ENCODE results near the gene COMT. TPM values are rescaled to one million over a fixed set of nuclear protein-coding genes. Genes with fewer than 3 reads are reported as not detected.

The COMT gene
- total and polyA plus RNA-seq, 9 donors: 61.9 to 104 (median 81.3) TPM

DNA sequence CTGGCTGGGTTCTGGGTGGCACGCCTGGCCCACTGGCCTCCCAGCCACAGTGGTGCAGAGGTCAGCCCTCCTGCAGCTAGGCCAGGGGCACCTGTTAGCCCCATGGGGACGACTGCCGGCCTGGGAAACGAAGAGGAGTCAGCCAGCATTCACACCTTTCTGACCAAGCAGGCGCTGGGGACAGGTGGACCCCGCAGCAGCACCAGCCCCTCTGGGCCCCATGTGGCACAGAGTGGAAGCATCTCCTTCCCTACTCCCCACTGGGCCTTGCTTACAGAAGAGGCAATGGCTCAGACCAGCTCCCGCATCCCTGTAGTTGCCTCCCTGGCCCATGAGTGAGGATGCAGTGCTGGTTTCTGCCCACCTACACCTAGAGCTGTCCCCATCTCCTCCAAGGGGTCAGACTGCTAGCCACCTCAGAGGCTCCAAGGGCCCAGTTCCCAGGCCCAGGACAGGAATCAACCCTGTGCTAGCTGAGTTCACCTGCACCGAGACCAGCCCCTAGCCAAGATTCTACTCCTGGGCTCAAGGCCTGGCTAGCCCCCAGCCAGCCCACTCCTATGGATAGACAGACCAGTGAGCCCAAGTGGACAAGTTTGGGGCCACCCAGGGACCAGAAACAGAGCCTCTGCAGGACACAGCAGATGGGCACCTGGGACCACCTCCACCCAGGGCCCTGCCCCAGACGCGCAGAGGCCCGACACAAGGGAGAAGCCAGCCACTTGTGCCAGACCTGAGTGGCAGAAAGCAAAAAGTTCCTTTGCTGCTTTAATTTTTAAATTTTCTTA, 27.8 kb downstream of the COMT start:
- Histone ChIP-seq H3K27ac (ENCODE audit: low read length) (peak overlapping the region; percentile 32), H3K27me3 (ENCODE audit: control insufficient read depth, insufficient read depth, low read length) (no peaks in the 10 kb centered on the region), H3K9me3 (replicated peaks; ENCODE audit: control insufficient read depth, low read depth, low read length) (no peaks in the 10 kb centered on the region), H3K4me1 (ENCODE audit: control insufficient read depth, insufficient read depth, low read length) (peaks cover 62% of the 10 kb centered on the region), H3K36me3 (ENCODE audit: control insufficient read depth, insufficient read depth, low read length) (peaks cover 95% of the 10 kb centered on the region), H3K4me3 (ENCODE audit: low read length) (no peak overlapping the region)
- 74% methylated on average over 4 of the region's 11 CpGs for WGBS (ENCODE audit: insufficient coverage)
- DNase-seq: no peak

DNA sequence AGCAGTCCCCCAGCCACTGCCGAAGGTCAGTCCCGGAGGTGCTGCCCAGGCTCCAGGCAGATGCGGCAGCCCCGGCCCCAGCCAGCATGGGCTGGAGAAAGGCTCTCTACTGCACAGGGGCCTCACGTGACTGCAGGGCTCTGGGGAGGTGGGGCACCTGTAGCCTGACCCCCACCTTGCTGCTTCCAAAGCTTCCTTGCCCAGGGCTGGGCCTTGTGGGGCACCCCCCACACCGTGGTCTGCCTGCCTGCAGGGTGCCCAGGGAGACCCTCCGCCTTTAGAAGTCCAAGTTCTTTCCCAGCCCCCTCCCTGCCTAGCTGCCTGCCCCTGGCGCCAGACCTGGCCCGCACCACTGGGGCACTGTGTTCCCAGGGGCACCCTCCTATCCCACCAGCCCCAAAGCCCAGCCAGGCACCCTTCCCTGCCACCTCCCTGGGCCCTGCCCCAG, 28.5 kb downstream of the COMT start:
- DNase-seq: no peak
- Histone ChIP-seq H3K27ac (ENCODE audit: low read length) (no peak overlapping the region), H3K4me1 (ENCODE audit: control insufficient read depth, insufficient read depth, low read length) (peaks cover 65% of the 10 kb centered on the region), H3K36me3 (ENCODE audit: control insufficient read depth, insufficient read depth, low read length) (peaks cover 95% of the 10 kb centered on the region), H3K27me3 (ENCODE audit: control insufficient read depth, insufficient read depth, low read length) (no peaks in the 10 kb centered on the region), H3K9me3 (replicated peaks; ENCODE audit: control insufficient read depth, low read depth, low read length) (no peaks in the 10 kb centered on the region), H3K4me3 (ENCODE audit: low read length) (no peak overlapping the region)
- 70% methylated on average over 9 of the region's 9 CpGs for WGBS (ENCODE audit: insufficient coverage)

DNA sequence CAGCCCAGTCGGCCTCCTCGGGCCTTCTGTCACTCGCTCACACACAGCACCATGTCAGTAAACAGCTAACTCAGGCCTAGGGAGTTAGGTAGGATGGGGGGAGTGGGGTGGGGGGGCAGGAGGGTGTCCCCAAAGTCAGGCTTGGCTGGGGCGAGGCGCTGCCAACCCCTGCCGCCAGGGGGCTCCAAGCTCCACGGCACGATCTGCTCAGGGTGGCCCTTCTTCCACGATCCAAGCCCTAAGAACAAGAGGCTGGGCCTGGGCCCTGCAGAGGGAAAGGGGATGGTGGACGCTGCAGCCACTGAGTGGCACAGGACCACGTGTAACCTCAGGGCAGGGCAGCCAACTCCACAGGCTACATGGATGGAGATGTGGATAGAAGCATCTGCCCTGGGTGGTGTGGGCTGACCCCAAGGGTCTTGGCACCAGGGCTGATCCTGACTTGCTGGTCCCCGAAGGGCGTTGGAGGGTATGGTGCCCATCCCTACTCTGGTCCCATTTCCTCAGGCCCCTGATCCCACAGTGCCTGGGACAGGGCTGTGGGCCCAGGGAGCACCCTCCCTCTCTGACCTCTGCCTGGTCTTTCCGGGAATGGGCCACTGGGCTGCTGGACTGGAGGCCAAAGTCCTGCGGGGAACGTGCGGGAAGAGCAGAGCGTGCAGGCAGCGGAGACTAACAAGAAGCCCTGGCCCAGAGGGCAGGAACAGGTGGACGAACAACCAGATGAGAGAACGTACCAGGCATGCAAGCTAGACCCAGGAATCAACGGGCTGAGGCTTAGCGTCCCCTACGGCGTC, 29.1 kb downstream of the COMT start:
- peak overlapping the region; percentile 42 for H3K27ac ChIP-seq (ENCODE audit: low read length)
- no peak overlapping the region for H3K4me3 ChIP-seq (ENCODE audit: low read length)
- H3K4me1 ChIP-seq (ENCODE audit: control insufficient read depth, insufficient read depth, low read length): peaks cover 65% of the 10 kb centered on the region
- 70% methylated on average over 16 of the region's 25 CpGs for WGBS (ENCODE audit: insufficient coverage)
- peak; percentile 74 for DNase-seq
- peaks cover 96% of the 10 kb centered on the region for H3K36me3 ChIP-seq (ENCODE audit: control insufficient read depth, insufficient read depth, low read length)
- no peaks in the 10 kb centered on the region for H3K9me3 ChIP-seq (replicated peaks; ENCODE audit: control insufficient read depth, low read depth, low read length)
- H3K27me3 ChIP-seq (ENCODE audit: control insufficient read depth, insufficient read depth, low read length): no peaks in the 10 kb centered on the region

DNA sequence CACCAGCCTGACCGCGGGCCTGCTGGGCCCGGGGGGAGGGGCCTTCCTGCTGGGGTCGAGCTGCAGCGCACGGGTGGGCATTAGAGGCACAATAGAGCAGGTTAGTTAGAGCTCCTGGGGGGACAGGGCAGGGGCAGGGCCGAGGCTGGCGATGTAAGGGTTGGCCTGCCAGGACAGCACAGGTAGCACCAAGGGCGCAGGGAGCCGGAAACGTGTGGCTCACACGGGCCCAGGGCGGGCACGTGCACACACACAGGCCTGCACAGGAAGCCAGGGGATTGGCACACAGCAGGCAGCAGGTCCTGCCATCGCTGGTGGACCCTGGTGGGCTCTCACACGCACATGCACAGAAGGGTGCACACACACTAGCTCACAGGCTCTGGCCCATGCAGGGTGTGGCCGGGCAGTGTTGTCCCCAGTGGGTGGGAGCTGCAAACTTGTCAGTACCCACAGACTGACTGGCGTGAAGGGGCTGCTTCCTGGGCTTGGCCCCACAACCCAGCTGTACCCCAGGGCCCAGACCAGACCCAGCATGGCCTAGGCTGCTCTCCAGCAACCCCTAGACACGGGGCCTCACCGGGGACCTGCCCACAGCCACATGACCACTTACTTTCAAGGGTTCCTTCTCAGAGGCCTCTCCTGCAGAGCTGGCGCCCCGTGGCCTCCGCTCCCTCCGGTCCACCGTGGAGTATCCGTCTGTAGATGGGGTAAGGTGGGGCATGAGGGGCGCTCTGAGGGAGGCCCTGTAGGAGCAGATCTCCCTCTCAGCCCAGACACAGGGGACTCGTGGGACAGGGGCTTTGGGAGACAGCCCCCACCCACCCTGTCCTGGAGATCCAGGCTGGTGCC, 29.9 kb downstream of the COMT start:
- Histone ChIP-seq H3K27me3 (ENCODE audit: control insufficient read depth, insufficient read depth, low read length) (no peaks in the 10 kb centered on the region), H3K36me3 (ENCODE audit: control insufficient read depth, insufficient read depth, low read length) (peaks cover 94% of the 10 kb centered on the region), H3K4me1 (ENCODE audit: control insufficient read depth, insufficient read depth, low read length) (peaks cover 58% of the 10 kb centered on the region), H3K27ac (ENCODE audit: low read length) (peak overlapping the region; percentile 29), H3K9me3 (replicated peaks; ENCODE audit: control insufficient read depth, low read depth, low read length) (no peaks in the 10 kb centered on the region), H3K4me3 (ENCODE audit: low read length) (no peak overlapping the region)
- DNase-seq: no peak
- WGBS (ENCODE audit: insufficient coverage): 79% methylated on average over 19 of the region's 28 CpGs

DNA sequence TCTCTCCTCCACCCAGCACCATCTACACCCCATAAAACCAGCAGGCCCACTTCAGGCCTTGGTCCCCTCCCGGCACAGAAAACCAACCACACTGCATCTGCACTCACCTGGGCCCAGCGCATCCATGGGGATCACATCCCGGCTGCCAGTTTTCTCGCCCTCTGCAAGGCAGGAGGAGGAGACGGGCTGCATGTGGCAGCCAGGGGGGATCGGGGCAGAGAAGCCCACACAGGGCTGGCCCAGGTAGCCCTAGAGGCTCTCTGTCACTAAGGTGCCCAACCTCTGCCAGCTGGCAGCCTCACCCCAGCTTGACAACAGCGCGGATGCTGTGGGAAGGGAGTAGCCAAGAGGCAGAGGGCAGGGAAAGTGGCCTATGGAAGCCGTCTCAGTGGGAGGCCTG, 30.7 kb downstream of the COMT start:
- Histone ChIP-seq H3K4me1 (ENCODE audit: control insufficient read depth, insufficient read depth, low read length) (peaks cover 51% of the 10 kb centered on the region), H3K27ac (ENCODE audit: low read length) (no peak overlapping the region), H3K27me3 (ENCODE audit: control insufficient read depth, insufficient read depth, low read length) (no peaks in the 10 kb centered on the region), H3K36me3 (ENCODE audit: control insufficient read depth, insufficient read depth, low read length) (peaks cover 94% of the 10 kb centered on the region), H3K9me3 (replicated peaks; ENCODE audit: control insufficient read depth, low read depth, low read length) (no peaks in the 10 kb centered on the region), H3K4me3 (ENCODE audit: low read length) (no peak overlapping the region)
- 91% methylated on average over 5 of the region's 9 CpGs for WGBS (ENCODE audit: insufficient coverage)
- DNase-seq: no peak

DNA sequence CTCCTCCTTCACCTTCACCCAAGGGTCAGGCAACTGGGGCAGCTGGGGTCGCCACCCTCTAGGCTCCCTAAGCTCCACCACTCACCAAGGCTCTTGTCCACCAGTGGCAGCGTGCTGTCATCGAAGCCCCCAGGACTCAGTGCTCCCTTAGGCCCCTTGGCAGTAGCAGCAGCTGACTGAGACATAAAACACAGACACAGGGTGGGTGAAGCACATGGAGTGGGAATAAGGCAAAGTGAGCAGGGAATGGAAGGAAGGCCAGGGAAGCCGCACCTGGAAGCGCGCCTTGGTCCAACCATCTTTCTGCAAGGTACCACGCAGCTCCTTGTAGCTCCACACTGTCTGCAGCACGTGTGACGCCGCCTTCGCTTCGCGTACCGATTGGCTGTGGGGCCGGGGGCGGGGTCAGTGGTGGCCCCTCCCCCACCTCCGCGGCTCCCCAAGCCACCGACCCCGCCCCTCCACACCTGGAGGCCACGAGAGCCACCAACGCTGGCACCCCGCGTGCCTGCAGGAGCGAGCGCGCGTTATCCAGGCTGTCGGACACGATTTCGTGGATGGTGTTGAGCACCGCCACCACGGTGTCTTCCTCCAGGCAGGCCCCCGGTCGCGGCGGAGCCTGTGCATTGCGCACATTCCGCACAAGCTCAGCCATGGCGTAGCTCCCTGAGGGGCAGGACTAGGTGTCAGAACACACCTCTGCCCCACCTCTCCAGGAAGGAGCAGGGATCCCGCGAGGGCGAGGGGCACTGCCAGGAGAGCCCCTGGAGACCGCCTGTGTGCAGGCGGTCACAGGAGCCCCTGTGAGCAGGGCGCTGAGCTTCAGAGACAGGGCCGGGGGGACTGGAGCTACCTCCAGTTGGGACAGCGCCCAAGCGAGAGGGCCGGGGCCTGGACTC, 31.3 kb downstream of the COMT start:
- Histone ChIP-seq H3K4me3 (ENCODE audit: low read length) (no peak overlapping the region), H3K9me3 (replicated peaks; ENCODE audit: control insufficient read depth, low read depth, low read length) (no peaks in the 10 kb centered on the region), H3K36me3 (ENCODE audit: control insufficient read depth, insufficient read depth, low read length) (peaks cover 94% of the 10 kb centered on the region), H3K27ac (ENCODE audit: low read length) (peak overlapping the region; percentile 20), H3K27me3 (ENCODE audit: control insufficient read depth, insufficient read depth, low read length) (no peaks in the 10 kb centered on the region), H3K4me1 (ENCODE audit: control insufficient read depth, insufficient read depth, low read length) (peaks cover 44% of the 10 kb centered on the region)
- DNase-seq: no peak
- 87% methylated on average over 45 of the region's 50 CpGs for WGBS (ENCODE audit: insufficient coverage)

DNA sequence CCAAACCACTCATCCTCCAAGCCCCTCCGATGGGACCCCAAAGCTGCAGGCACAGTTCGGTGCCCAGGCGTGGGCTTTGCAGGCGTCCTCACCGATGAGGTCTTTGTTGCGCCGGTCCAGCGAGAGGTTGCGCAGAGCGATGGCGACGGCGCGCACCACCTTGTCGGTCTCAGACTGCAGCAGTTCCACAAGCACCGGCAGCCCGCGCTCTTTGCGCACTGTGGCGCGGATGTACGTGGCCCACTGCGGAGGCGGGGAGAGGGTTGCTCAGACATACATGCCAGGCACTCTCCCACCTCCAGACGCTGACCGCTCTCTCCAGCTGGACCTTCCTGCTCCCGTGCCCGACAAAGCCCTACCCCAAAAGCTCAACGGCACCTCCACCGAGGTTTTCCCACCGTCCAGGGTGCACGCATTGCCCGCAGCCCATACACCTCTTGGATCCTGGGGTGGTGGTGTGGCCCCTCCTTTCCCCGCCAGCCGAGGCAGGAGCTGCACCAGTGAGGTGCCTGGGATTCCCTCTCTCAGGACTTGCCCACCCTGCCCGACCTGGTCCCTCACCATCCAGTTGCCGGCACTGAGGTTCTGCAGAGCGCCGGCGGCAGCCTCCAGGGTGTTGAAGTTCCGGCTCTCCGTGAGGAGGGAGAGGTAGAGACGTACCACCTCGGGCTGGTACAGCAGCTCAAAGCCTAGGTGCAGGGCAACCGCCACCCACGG, 32.1 kb downstream of the COMT start:
- WGBS (ENCODE audit: insufficient coverage): 94% methylated on average over 31 of the region's 46 CpGs
- Histone ChIP-seq H3K27ac (ENCODE audit: low read length) (no peak overlapping the region), H3K36me3 (ENCODE audit: control insufficient read depth, insufficient read depth, low read length) (peaks cover 94% of the 10 kb centered on the region), H3K9me3 (replicated peaks; ENCODE audit: control insufficient read depth, low read depth, low read length) (no peaks in the 10 kb centered on the region), H3K27me3 (ENCODE audit: control insufficient read depth, insufficient read depth, low read length) (no peaks in the 10 kb centered on the region), H3K4me1 (ENCODE audit: control insufficient read depth, insufficient read depth, low read length) (peaks cover 40% of the 10 kb centered on the region), H3K4me3 (ENCODE audit: low read length) (no peak overlapping the region)
- no peak for DNase-seq

DNA sequence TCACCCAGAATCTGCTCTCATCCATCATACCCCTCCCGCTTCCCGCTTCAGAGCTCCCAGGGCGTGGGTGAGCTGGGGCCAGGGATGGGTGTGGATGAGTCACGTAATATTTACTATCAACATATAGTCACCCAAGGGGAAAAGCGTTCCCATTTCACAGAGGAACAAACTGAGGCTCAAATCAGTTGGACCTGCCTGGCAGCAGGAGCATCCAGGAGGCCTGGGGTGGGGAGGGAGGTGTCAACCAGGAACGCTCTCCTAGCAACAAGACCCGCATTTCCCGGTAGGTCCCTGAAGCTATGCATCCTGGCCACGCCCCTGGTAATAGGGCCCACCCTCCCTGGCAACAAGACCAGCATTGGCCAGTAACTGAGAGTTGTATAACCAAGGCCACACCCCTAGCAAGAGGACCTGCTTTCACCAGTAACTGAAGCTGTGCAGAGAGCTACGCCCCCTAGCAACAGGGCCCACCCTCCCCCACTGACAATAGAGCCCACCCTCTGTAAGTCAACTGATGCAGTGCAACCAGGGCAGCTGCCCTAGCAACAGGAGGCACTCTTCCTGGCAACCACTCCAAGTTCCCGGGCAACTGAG, 32.8 kb downstream of the COMT start:
- no peak overlapping the region for H3K4me3 ChIP-seq (ENCODE audit: low read length)
- peaks cover 36% of the 10 kb centered on the region for H3K4me1 ChIP-seq (ENCODE audit: control insufficient read depth, insufficient read depth, low read length)
- no peaks in the 10 kb centered on the region for H3K27me3 ChIP-seq (ENCODE audit: control insufficient read depth, insufficient read depth, low read length)
- DNase-seq: peak; percentile 80
- H3K9me3 ChIP-seq (replicated peaks; ENCODE audit: control insufficient read depth, low read depth, low read length): no peaks in the 10 kb centered on the region
- H3K27ac ChIP-seq (ENCODE audit: low read length): peak overlapping the region; percentile 42
- 25% methylated on average over 5 of the region's 11 CpGs for WGBS (ENCODE audit: insufficient coverage)
- peaks cover 96% of the 10 kb centered on the region for H3K36me3 ChIP-seq (ENCODE audit: control insufficient read depth, insufficient read depth, low read length)

Measured in muscle of leg (tissue), 11 donors.